HG03378 (cell line): ENCODE data around the gene CAMK2A.

Experiments
- ATAC-seq: cut with Tn5 transposase; IDR thresholded peaks from one replicate; pipeline ENCODE4 v1.9.1; 2021; ENCODE audit warnings: mild to moderate bottlenecking, moderate library complexity; ENCODE audit not compliant: unreplicated experiment

The CAMK2A gene

DNA sequence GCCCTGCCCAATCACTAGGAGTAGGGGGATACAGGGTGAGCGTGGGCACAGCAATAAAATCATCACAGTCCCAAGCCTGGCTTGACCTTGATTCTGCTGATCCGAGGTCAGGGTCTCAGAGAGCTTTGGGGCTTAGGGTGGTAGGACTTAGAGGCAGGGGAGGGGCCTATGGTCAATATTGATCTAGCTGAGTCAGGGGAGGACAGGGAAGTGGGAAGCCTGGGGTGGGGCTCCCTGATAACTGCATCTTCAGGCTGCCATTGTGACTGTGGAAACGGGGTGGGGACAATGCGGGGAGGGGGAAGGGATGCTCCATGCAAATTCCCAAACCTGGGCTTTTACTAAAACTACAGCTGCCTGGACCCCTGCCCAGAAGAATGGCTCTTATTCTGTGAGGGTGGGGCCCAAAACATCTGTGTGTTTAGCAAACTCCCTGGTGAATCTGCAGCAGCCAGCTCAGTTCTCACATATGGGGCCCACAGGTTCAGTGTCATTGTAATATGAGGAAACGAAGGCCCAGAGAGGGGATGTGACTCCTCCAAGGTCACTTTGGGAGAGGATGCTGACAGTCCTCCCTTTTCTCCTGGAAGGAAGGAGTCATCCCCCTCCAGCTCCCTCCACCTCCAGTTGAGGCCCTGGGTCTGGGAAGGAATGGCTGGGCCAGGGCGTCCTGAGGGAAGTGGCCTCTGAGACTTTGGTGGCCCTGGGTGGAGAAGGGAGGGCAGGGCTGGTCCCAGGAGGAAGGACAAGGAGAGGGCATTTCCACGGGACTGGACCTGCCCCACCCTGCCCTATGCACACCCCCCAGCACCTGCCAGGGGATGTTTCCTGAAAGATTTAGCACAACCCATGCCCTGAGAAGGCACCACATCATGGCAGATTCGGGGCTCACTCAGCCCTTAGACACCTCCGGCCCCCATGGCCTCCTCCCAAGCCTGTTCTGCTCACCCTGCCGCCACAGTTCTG, 73.3 kb downstream of the CAMK2A start:
- ATAC-seq: no peak

DNA sequence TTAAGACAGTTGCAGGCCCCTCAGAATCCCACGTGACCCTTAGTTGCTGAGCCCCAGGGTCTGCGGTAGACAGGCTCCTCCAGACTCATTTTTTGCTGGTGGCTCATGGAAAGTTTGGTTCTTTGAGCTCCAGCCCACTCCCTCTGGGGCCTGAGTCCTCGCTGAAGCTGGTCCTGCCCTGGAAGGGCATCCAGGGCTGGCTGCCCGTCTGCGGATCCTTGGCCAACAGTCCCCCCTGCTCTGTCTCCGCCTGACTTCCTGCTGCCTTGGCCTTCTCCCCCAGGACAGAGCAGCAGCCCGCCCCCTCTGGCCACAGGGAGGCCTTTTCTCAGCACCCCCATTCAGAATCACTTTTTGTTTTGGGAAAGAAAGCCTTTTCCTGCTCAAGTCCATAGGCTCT, 75.3 kb downstream of the CAMK2A start:
- ATAC-seq: no peak

DNA sequence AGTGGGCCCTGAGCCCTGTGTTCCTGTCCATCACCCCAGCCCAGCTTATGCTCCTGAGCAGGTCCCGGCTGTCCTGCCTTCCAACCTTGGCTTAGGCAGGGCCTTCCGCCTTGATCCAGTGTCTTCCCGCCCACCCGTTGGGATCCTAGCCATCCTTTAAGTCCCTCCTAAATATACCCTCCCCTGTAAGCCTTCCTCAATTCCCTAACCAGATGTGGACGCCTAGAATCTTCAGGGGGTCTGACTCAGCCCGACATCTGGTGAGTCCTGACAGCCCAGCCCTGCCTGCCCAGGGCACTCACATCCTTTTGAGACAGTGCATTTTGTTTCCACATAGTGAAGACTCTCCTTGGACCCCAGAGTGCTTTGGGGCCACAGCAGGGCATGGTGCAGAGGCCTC, 76.0 kb downstream of the CAMK2A start:
- ATAC-seq: no peak

DNA sequence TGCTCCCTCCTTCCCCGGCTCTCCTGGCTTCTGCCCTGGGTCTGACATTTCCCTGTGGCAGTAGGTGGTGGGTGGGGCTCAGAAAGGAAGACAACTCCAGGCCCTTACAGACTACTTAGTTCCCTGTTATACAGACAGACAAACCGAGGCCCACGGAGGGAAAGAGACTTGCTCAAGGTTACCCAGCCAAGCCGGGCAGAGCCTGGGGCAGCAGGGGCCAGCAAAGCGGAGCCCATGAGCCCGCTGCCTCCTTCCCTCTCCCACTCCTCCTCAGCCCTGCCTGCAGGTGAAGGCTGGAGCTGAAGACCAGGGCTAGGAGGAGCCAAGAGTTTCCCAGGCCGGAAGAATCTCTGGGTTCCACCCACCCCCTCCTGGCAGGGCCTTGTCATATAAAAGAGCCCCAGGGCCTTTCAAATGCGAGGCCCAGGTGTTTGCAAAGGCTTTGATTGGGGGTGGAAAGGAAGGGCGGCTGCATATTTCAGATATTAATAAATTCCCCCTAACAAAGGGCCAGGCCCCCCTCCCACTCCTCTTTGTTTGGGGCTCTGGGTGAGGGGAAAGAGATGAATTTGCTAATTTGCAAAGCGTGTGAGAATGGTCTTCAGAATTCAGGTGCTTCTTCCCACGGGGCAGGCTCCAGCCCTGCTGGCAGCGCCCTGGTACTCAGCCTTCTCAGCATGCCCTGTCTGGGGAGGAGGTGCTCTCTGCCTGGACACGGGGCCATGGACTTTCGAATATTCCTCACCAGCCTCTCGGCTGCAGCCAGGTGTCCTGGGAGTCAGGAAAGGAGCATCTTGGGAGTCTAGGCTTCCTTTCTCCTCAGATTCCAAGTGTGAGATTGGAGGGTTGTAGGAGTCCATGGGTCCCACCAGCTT, 78.2 kb downstream of the CAMK2A start:
- no peak for ATAC-seq

- no peak for ATAC-seq
Measured at GRCh38 chr5:150210644-150211043, 78.9 kb downstream of the CAMK2A start.

DNA sequence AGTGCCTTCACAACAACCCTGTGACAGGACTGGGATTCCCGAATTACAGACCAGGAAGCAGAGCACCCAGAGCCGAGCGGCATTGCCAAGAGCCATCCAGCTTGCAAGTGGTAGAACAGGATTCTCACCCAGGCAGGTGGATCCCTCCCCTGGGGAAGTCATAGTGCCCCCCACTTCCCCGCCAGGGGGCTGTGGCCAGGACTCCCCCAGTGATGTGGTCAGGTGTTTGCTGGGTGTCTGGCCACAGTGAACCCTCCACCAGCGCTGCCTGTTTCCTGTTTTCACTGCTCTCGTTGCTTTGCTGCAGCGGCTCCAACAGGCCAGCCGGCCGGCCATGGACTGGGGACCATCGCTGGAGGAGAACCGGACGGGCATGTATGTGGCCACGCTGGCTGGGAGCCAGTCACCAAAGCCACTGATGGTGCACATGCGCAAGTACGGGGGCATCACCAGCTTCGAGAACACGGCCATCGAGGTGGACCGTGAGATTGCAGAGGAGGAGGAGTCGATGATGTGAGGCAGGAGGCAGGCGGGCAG, 80.4 kb downstream of the CAMK2A start:
- no peak for ATAC-seq

DNA sequence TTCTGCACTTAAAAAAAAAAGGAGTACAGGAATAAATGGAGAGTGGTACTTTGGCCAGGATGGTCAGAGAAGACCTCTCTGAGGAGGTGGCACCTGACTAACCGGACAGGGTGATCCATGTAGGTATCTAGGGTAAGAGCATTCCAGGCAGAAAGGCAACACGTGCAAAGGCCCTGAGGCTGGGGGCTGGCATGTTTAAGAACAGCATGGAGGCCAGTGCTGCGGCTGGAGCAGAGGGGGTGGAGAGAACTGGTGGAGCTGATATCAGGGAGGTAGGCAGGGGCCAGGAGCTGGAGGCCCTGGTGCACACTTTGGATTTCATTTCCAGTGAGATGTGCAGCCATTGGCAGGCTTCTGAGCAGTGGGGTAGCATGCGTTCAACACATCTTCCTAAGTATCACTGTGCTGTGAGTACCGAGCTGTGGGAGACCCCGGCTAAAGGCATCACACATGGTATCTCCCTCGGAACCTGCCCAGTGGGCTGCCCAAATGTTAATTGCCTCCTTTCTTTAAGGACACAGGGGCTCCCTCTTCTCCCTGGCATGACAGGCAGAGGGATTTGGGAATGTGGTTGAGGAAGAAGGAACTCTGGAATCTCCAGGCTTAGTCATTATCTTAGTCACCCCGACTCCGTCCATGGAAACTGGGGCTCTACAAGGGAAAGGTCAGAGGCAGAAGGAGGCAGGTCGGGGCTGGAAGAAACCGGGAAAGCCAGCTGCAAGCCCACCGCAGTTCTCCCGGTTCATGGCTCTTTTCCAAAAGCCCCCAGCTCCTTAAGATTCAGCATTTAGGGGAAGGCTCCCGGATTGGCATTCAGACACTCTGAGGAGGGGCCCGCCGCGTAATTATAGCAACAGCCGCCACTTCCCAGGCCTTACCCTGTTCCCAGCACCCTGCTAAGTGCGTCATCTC, 81.1 kb downstream of the CAMK2A start:
- no peak for ATAC-seq

DNA sequence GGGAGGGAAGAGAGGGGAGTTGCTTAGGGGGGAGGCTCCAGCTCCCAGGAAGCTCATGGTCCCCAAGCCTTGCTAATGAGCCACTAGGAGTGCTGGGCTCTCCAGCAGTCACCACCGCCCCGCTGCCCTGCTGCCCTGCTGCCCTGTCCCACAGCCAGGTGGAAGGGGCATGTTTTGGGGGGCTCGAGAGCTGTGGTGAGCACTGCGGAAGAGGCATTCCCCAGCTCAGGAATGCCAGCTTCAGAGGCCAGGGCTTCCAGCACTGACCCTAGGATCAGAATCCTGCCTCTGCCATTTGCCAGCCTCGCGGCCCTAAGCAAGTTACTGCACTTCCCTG, 82.8 kb downstream of the CAMK2A start:
- no peak for ATAC-seq

- no peak for ATAC-seq
Measured at GRCh38 chr5:150206098-150206778, 83.3 kb downstream of the CAMK2A start.

DNA sequence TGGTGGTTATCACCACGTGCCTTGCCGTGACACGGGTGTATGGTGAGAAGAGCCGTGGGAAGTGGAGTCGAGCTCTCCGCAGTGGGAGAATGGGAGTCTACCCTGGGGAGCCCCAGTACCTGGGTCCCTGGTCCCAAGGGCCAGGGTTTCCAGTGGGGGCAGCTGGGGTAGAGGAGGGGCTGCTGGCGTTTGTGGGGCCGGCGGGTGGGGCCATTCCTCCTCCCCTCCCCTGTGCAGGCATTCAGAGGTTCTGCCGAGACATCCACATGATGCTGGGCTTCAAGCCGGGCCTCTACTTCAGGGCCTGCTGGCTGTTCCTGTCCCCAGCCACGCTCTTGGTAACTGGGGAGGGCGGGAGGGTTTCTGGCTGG, 85.0 kb downstream of the CAMK2A start:
- no peak for ATAC-seq

DNA sequence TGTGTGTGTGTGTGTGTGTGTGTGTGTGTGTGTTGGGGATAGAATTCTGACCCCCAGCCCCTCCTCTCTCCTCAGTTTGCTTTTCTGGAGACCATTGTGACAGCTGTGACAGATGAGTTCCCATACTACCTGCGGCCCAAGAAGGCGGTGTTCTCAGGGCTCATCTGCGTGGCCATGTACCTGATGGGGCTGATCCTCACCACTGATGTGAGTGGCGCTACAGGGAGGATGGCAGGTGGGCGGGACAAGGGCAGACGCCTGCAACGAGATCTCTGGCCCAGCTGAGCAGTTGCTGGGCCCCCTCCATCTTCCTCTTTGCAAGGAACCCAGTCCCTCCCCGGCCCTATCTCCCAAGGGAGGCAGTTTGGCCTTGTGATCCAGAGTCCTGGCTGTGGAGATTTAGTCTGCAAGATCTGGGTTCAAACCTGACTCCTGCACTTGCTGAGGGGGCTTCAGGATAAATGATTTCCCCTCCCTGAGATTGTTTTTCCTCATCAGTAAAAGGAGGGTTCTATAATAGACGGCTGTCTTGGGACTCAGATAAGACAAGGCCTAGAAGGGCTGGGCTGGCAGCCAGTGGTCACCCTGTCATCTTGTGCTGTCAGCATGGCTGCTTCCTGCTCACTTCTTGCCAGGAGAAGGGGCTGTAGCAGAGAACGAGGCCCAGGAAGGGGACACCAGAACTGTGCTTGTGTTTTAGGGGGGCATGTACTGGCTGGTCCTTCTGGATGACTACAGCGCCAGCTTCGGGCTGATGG, 85.6 kb downstream of the CAMK2A start:
- ATAC-seq: no peak

- no peak for ATAC-seq
Measured at GRCh38 chr5:150202501-150202900, 87.1 kb downstream of the CAMK2A start.

DNA sequence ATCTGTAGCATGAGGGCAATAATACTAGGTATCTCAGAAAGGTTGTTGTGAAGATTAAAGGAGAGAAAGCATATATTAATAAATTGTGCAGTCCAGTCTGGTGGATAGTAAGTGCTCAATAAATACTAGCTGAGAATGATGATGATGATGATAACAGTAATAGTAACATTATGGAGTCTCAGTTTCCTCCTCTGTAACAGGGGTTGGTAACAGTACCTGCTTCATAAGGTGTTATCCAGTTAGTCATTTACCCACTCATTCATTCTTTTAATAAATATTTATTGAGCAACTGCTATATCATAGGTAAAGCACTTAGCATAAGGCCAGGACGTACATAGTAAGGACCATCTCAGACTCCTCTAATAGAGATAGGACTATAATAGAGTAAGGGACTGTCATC, 92.1 kb downstream of the CAMK2A start:
- no peak for ATAC-seq

GRCh38 chr5:150196986-150197385, 92.6 kb downstream of the CAMK2A start:
- no peak for ATAC-seq

DNA sequence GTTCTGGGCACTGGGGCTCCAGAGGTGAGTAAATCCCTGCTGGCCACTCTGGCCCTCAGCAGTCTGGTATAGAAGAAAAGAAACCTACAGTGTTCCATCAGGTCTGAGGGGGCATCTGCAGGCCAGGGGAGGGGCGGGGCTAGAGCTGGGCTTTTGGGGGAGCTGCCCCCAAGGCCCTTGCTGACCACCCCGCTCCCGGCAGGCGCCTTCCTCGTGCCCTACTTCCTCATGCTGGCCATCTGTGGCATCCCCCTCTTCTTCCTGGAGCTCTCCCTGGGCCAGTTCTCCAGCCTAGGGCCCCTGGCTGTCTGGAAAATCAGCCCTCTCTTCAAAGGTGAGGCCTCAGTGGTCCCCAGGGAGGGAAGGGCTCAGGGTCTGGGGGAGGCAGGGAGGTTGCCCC, 93.1 kb downstream of the CAMK2A start:
- ATAC-seq: no peak

DNA sequence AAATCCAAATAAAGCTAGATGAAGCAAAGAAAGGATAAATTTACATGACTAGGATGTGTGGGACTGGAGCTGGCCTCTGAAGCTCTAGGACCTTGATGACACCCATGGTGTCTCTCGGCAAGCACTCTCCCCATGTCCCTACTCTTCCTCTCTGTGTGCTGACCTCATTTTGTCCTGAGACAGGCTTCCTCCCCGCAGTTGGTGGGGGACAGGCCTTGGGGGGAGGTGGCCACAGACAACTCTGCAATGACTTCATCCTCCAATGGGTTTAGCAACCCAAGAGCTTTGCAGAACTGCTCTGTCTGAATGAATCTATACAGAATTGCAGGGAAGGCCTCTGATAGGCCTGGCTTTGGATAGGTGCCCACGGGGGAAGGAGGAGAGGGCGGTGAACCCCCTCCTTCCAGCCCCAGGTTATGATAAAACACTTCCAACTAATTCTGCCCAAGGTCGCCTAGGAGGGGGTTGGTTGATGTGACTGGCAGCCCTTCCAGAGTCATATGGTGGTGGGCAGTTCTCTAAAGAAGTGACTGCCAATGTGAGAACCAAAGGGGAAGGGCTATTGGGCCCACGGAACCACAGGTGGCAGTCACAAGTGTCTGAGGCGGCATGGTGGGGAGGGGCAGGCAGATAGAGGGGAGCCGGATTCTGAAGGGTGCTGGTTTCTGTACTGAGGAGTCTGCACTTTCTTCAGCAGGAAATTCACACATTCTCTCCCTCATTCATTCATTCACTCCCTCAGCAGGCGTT, 93.7 kb downstream of the CAMK2A start:
- ATAC-seq: no peak

GRCh38 chr5:150192462-150192861, 97.1 kb downstream of the CAMK2A start:
- no peak for ATAC-seq

DNA sequence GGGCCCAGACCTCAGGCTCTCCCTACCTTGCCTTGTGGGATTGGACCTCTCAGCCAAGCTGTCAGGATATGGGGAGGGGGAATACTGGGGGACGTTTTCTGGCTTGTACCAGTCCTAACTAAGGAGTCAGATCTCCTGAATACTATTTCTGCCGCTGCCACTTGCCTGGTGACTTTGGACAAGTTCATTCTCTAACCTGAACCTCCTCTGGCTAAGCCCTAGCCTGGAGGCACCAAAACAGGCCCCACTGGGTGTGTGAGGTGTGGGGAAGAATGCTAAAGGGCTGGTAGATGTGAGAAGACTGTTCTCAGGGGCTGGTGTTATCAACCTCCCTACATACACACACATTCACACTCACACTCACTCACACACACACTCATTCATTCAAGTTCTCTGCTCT, 98.6 kb downstream of the CAMK2A start:
- ATAC-seq: no peak

DNA sequence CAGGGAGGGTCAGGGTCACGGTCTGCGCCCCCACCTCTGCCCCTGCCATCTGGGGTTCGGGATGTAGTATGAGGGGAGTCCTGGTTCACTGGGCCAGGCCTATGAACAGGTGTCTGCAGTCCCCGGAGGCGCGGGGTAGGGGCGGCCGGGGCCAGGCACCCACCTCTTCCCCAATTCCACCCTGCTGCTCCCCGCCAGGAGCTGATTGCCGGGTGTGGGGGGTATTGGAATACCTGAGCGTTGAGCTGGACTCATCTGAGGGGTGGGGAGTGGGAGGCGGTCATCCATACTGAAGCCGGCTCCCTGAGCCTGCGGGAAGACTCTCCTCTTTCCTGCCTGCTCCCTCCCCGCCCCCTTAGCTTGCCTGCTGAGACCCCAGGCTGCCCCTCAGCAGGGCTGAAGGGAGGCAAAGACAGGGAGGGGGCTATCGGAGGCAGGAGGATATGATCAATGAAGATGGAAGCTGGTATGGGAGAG, 99.0 kb downstream of the CAMK2A start:
- no peak for ATAC-seq
